ENCODE results near the gene PHLDA3.
"Not testable (repeated sequence)": the region's sequence is repeated elsewhere in the genome, so short reads cannot be mapped to it uniquely, and the experiment has no call there.

The PHLDA3 gene

GRCh38 chr1:201479201-201479730 lies 10.3 kb upstream of the PHLDA3 start:
- H2AFZ ChIP-seq (ENCODE audit: low read depth, low read length, severe bottlenecking): no peak overlapping the region
- no peaks in the 10 kb centered on the region for H3K79me2 ChIP-seq (ENCODE audit: insufficient read depth, low read length)
- no peaks in the 10 kb centered on the region for H3K27me3 ChIP-seq (ENCODE audit: low read length)
- no peaks in the 10 kb centered on the region for H4K20me1 ChIP-seq (ENCODE audit: low read depth, low read length)
- no peak overlapping the region for H3K27ac ChIP-seq (ENCODE audit: low read depth, low read length)
- no peaks in the 10 kb centered on the region for H3F3A ChIP-seq (ENCODE audit: insufficient read depth)
- no peaks in the 10 kb centered on the region for H3K9me3 ChIP-seq (ENCODE audit: insufficient read depth, low read length)
- no peaks in the 10 kb centered on the region for H3K36me3 ChIP-seq (ENCODE audit: low read length)
- H3K4me2 ChIP-seq (ENCODE audit: low read depth, low read length, poor library complexity, severe bottlenecking): no peak overlapping the region
- H3K9ac ChIP-seq (ENCODE audit: low read length): no peak overlapping the region
- H3K9me2 ChIP-seq (replicated peaks; ENCODE audit: insufficient read depth, low read length): no peaks in the 10 kb centered on the region
- no peak overlapping the region for H3K4me3 ChIP-seq (ENCODE audit: insufficient read depth, low read length, poor library complexity, severe bottlenecking)
- TF ChIP-seq CTCF (IDR thresholded peaks at IDR 0.05; ENCODE audit: insufficient read depth, low read length, poor library complexity, severe bottlenecking) (no peak), EZH2phosphoT487 (conservative IDR thresholded peaks at IDR 0.05; ENCODE audit: low read length) (no peak)

DNA sequence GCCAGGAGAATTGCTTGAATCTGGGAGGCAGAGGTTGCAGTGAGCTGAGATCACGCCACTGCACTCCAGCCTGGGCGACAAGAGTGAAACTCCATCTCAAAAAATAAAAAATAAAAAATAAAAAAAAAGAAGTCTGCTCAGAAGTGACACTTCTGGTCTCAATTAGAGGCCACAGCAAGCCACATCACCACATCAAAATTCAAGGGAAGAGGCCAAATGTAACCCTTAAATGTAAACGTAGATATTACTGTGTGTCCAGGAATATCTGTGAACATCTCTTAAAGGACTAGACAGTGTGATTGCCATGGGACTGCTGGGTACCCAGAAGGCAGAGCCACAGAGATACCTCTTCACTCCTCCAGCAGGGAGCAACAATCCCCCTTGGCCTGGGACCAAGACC lies 9.7 kb upstream of the PHLDA3 start:
- H3K79me2 ChIP-seq (ENCODE audit: insufficient read depth, low read length); H3K9me2 ChIP-seq (replicated peaks; ENCODE audit: insufficient read depth, low read length); H3K36me3 ChIP-seq (ENCODE audit: low read length); H3K9ac ChIP-seq (ENCODE audit: low read length); H3K27me3 ChIP-seq (ENCODE audit: low read length); H3K27ac ChIP-seq (ENCODE audit: low read depth, low read length); H3F3A ChIP-seq (ENCODE audit: insufficient read depth); H3K4me3 ChIP-seq (ENCODE audit: insufficient read depth, low read length, poor library complexity, severe bottlenecking); H2AFZ ChIP-seq (ENCODE audit: low read depth, low read length, severe bottlenecking); H3K9me3 ChIP-seq (ENCODE audit: insufficient read depth, low read length); H3K4me2 ChIP-seq (ENCODE audit: low read depth, low read length, poor library complexity, severe bottlenecking); H4K20me1 ChIP-seq (ENCODE audit: low read depth, low read length): not testable (repeated sequence)

GRCh38 chr1:201476670-201477344 lies 7.8 kb upstream of the PHLDA3 start:
- H3K4me2 ChIP-seq (ENCODE audit: low read depth, low read length, poor library complexity, severe bottlenecking): no peak overlapping the region
- no peak overlapping the region for H2AFZ ChIP-seq (ENCODE audit: low read depth, low read length, severe bottlenecking)
- H3F3A ChIP-seq (ENCODE audit: insufficient read depth): no peaks in the 10 kb centered on the region

More at GRCh38 chr1:201476670-201477344, 7.8 kb upstream of the PHLDA3 start:
- H3K4me3 ChIP-seq (ENCODE audit: insufficient read depth, low read length, poor library complexity, severe bottlenecking): no peak overlapping the region
- H3K9me2 ChIP-seq (replicated peaks; ENCODE audit: insufficient read depth, low read length): no peaks in the 10 kb centered on the region
- H3K9me3 ChIP-seq (ENCODE audit: insufficient read depth, low read length): no peaks in the 10 kb centered on the region
- no peaks in the 10 kb centered on the region for H3K79me2 ChIP-seq (ENCODE audit: insufficient read depth, low read length)
- H3K27ac ChIP-seq (ENCODE audit: low read depth, low read length): no peak overlapping the region
- no peaks in the 10 kb centered on the region for H4K20me1 ChIP-seq (ENCODE audit: low read depth, low read length)
- no peaks in the 10 kb centered on the region for H3K27me3 ChIP-seq (ENCODE audit: low read length)
- H3K36me3 ChIP-seq (ENCODE audit: low read length): no peaks in the 10 kb centered on the region
- H3K9ac ChIP-seq (ENCODE audit: low read length): no peak overlapping the region
- TF ChIP-seq EZH2phosphoT487 (conservative IDR thresholded peaks at IDR 0.05; ENCODE audit: low read length): no peak
- no peak for TF ChIP-seq CTCF (IDR thresholded peaks at IDR 0.05; ENCODE audit: insufficient read depth, low read length, poor library complexity, severe bottlenecking)

All from SU-DHL-6 (cell line).